Left ventricle myocardium inferior (tissue), 1 donor: ENCODE data around the gene VILL. TPM values are rescaled to one million over a fixed set of nuclear protein-coding genes. Genes with fewer than 3 reads are reported as not detected.
A peak's percentile ranks its signal among the peaks of the same experiment; 100 is the strongest.

Source experiments
- DNase-seq: peaks from one replicate; pipeline ENCODE4 v3.0.0-alpha.2; 2020
- H3K27ac ChIP-seq: fragments of 200-600 bp; replicated peaks from 2 replicates; pipeline ENCODE4 v1.8.0; 2021
- H3K27me3 ChIP-seq: fragments of 200-600 bp; 2 replicates; pipeline ENCODE4 v1.8.0; 2021; ENCODE audit warnings: low read depth
- H3K36me3 ChIP-seq: fragments of 200-600 bp; 2 replicates; pipeline ENCODE4 v1.8.0; 2021
- H3K4me1 ChIP-seq: fragments of 200-600 bp; 2 replicates; pipeline ENCODE4 v1.8.0; 2021
- H3K4me3 ChIP-seq: fragments of 200-600 bp; 2 replicates; pipeline ENCODE4 v1.8.0; 2021; ENCODE audit warnings: mild to moderate bottlenecking, moderate library complexity
- H3K9me3 ChIP-seq: fragments of 200-600 bp; replicated peaks from 2 replicates; pipeline ENCODE4 v1.8.0; 2021
- intact Hi-C: fragments of 100-400 bp; cut with micrococcal nuclease; formaldehyde crosslinking; loops from one replicate; pipeline ENCODE4 v1.11.0; 2022
- total RNA-seq: library from RNA; stranded (reverse); fragmentation: NEBNext Ultra II Directional; extraction: Animal tissue kit (Norgen Biotek cat#: 25700); gene quantifications from one replicate; pipeline ENCODE4 v1.2.1, GENCODE V29; 2021
- TF ChIP-seq, protein P1 (sequence below): fragments of 200-600 bp; IDR thresholded peaks from 2 replicates; pipeline ENCODE4 v1.8.0; 2021; ENCODE audit warnings: antibody characterized with exemption, mild to moderate bottlenecking, borderline replicate concordance
- donor health status: DM: no; HTN: yes; CAD: no; lungs with severe emphysema.

VILL gene
- total RNA-seq, 1 donor from 2014 or later: 3.6 TPM

GRCh38 chr3:37984051-37984450 lies 6.5 kb upstream of the VILL start:
- no peak overlapping the region for H3K4me3 ChIP-seq
- H3K27ac ChIP-seq: no peak overlapping the region
- intact Hi-C loops: no loop called here
- DNase-seq: no peak
- TF ChIP-seq, protein P1, sequence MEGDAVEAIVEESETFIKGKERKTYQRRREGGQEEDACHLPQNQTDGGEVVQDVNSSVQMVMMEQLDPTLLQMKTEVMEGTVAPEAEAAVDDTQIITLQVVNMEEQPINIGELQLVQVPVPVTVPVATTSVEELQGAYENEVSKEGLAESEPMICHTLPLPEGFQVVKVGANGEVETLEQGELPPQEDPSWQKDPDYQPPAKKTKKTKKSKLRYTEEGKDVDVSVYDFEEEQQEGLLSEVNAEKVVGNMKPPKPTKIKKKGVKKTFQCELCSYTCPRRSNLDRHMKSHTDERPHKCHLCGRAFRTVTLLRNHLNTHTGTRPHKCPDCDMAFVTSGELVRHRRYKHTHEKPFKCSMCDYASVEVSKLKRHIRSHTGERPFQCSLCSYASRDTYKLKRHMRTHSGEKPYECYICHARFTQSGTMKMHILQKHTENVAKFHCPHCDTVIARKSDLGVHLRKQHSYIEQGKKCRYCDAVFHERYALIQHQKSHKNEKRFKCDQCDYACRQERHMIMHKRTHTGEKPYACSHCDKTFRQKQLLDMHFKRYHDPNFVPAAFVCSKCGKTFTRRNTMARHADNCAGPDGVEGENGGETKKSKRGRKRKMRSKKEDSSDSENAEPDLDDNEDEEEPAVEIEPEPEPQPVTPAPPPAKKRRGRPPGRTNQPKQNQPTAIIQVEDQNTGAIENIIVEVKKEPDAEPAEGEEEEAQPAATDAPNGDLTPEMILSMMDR: no peak
- no peaks in the 10 kb centered on the region for H3K27me3 ChIP-seq
- H3K9me3 ChIP-seq: no peaks in the 10 kb centered on the region
- peaks cover 29% of the 10 kb centered on the region for H3K36me3 ChIP-seq
- H3K4me1 ChIP-seq: peaks cover 22% of the 10 kb centered on the region

GRCh38 chr3:37984596-37984995 lies 6.0 kb upstream of the VILL start:
- intact Hi-C loops: no loop called here
- Histone ChIP-seq H3K36me3 (peaks cover 29% of the 10 kb centered on the region), H3K4me3 (no peak overlapping the region), H3K9me3 (no peaks in the 10 kb centered on the region), H3K27me3 (no peaks in the 10 kb centered on the region), H3K4me1 (peaks cover 22% of the 10 kb centered on the region), H3K27ac (no peak overlapping the region)
- DNase-seq: no peak
- TF ChIP-seq, protein P1: no peak

GRCh38 chr3:37985637-37986320 lies 4.8 kb upstream of the VILL start:
- TF ChIP-seq, protein P1: peak; percentile 15
- Histone ChIP-seq H3K4me1 (peaks cover 22% of the 10 kb centered on the region), H3K4me3 (no peak overlapping the region), H3K27ac (peak overlapping the region; percentile 62), H3K9me3 (no peaks in the 10 kb centered on the region), H3K36me3 (peaks cover 22% of the 10 kb centered on the region), H3K27me3 (no peaks in the 10 kb centered on the region)
- DNase-seq: no peak
- intact Hi-C loops: no loop called here

DNA sequence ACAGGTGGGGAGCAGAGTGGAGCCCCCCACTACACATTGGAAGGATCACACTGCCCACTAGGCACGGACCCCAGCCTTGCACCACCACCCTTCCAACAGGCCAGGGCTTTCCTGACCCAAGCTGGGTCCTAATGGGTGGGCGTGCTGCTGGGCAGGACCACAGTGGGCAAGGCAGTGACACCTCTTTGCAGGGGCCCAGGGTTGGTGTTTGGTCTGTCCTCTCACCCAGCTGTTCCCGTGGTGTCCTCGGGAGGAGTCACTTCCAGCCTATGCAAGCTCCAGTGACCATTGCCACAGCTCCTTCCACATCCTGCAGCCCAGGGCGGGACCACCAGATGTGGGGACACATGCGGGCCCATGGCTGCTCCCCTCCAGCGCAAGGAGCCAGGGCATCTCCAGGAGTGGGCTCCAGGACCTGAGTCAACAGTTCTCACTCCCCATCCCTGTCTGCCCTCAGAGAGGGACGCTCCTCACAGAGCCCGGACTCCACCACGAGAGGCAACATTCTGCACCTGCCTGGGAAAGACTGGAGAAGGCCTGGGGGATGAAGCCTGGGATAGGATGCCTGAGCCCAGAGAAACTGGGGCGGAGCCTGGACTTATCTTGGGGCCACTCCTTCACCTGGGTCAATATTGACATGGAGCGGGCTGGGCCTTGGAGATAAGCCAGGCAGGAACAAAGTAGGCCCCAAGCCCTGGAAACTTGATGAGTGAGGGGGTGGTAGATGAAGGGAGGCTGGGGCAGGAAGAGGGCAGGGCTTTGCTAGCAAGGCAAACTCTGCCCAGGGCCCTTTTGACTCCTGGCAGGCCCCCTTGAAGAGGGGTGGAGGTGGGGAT lies 3.9 kb upstream of the VILL start:
- intact Hi-C loops: no loop called here
- H3K27ac ChIP-seq: no peak overlapping the region

GRCh38 chr3:37987315-37987697 lies 3.3 kb upstream of the VILL start:
- Histone ChIP-seq H3K4me3 (no peak overlapping the region), H3K4me1 (peaks cover 22% of the 10 kb centered on the region), H3K9me3 (no peaks in the 10 kb centered on the region), H3K36me3 (peaks cover 8% of the 10 kb centered on the region), H3K27me3 (no peaks in the 10 kb centered on the region), H3K27ac (no peak overlapping the region)
- intact Hi-C loops: no loop called here
- TF ChIP-seq, protein P1: no peak
- no peak for DNase-seq

More for the DNA sequence above, 3.9 kb upstream of the VILL start:
- no peaks in the 10 kb centered on the region for H3K27me3 ChIP-seq
- TF ChIP-seq, protein P1: no peak
- no peak overlapping the region for H3K4me3 ChIP-seq
- peaks cover 22% of the 10 kb centered on the region for H3K4me1 ChIP-seq
- H3K9me3 ChIP-seq: no peaks in the 10 kb centered on the region
- peaks cover 14% of the 10 kb centered on the region for H3K36me3 ChIP-seq
- DNase-seq: no peak
